Activated naive CD4-positive, alpha-beta T cell treated with anti-CD3 and anti-CD28 coated beads, Interleukin-2, amount 50 U/mL, for 24 hours (primary cell): ENCODE measurements around the gene MLH3.

Experiments used
- H3K27ac Mint-ChIP-seq: one replicate; pipeline ENCODE4 v1.8.0; 2021; ENCODE audit warnings: mild to moderate bottlenecking, mixed read lengths
- H3K27me3 Mint-ChIP-seq: one replicate; pipeline ENCODE4 v1.8.0; 2021; ENCODE audit warnings: mixed read lengths
- H3K36me3 Mint-ChIP-seq: one replicate; pipeline ENCODE4 v1.8.0; 2021; ENCODE audit warnings: mixed read lengths
- H3K4me1 Mint-ChIP-seq: one replicate; pipeline ENCODE4 v1.8.0; 2021; ENCODE audit warnings: mixed read lengths
- H3K4me3 Mint-ChIP-seq: one replicate; pipeline ENCODE4 v1.8.0; 2021; ENCODE audit warnings: mild to moderate bottlenecking, mixed read lengths
- H3K9me3 Mint-ChIP-seq: one replicate; pipeline ENCODE4 v1.8.0; 2021; ENCODE audit warnings: mixed read lengths

MLH3 gene

GRCh38 chr14:74988993-74989392 lies 62.3 kb downstream of the MLH3 start:
- H3K4me3 Mint-ChIP-seq, result no peak overlapping the region
- no peaks in the 10 kb centered on the region for H3K9me3 Mint-ChIP-seq
- no peaks in the 10 kb centered on the region for H3K36me3 Mint-ChIP-seq
- H3K27me3 Mint-ChIP-seq, result no peaks in the 10 kb centered on the region
- no peak overlapping the region for H3K27ac Mint-ChIP-seq
- H3K4me1 Mint-ChIP-seq, result no peaks in the 10 kb centered on the region

GRCh38 chr14:74988131-74988530 lies 63.1 kb downstream of the MLH3 start:
- Mint-ChIP-seq H3K4me3 (no peak overlapping the region), H3K4me1 (no peaks in the 10 kb centered on the region), H3K36me3 (no peaks in the 10 kb centered on the region), H3K27me3 (no peaks in the 10 kb centered on the region), H3K9me3 (no peaks in the 10 kb centered on the region), H3K27ac (no peak overlapping the region)

- no peaks in the 10 kb centered on the region for H3K27me3 Mint-ChIP-seq
- no peaks in the 10 kb centered on the region for H3K36me3 Mint-ChIP-seq
- no peak overlapping the region for H3K4me3 Mint-ChIP-seq
- H3K4me1 Mint-ChIP-seq, result no peaks in the 10 kb centered on the region
- H3K27ac Mint-ChIP-seq, result no peak overlapping the region
- no peaks in the 10 kb centered on the region for H3K9me3 Mint-ChIP-seq
These were observed 65.5 kb downstream of the MLH3 start for GRCh38 chr14:74985806-74986205.

GRCh38 chr14:74985028-74985310 lies 66.3 kb downstream of the MLH3 start:
- Mint-ChIP-seq H3K36me3 (no peaks in the 10 kb centered on the region), H3K4me1 (no peaks in the 10 kb centered on the region), H3K9me3 (no peaks in the 10 kb centered on the region), H3K27ac (no peak overlapping the region), H3K4me3 (no peak overlapping the region), H3K27me3 (no peaks in the 10 kb centered on the region)

GRCh38 chr14:74984236-74985027 lies 66.8 kb downstream of the MLH3 start:
- Mint-ChIP-seq H3K27ac (no peak overlapping the region), H3K27me3 (no peaks in the 10 kb centered on the region), H3K9me3 (no peaks in the 10 kb centered on the region), H3K36me3 (no peaks in the 10 kb centered on the region), H3K4me3 (no peak overlapping the region), H3K4me1 (no peaks in the 10 kb centered on the region)

DNA sequence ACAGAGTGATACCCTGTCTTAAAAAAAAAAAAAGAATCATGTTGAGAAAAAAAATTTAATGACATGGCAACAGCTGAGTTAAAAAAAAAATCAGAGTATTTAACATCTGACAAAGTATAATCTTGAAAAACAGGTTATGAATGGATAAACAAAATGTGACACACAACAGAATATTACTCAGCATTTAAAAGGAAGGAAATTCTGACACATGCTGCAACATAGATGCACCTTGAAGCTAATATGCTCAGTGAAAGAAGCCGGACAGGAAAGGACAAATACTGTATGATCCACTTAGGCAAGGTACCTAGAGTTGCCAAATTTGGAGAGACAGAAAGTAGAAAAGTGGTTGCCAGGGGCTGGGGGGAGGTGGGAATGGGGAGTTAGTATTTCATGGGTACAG lies 67.9 kb downstream of the MLH3 start:
- Mint-ChIP-seq H3K9me3 (no peaks in the 10 kb centered on the region), H3K36me3 (no peaks in the 10 kb centered on the region), H3K4me1 (no peaks in the 10 kb centered on the region), H3K4me3 (no peak overlapping the region), H3K27me3 (no peaks in the 10 kb centered on the region), H3K27ac (no peak overlapping the region)

DNA sequence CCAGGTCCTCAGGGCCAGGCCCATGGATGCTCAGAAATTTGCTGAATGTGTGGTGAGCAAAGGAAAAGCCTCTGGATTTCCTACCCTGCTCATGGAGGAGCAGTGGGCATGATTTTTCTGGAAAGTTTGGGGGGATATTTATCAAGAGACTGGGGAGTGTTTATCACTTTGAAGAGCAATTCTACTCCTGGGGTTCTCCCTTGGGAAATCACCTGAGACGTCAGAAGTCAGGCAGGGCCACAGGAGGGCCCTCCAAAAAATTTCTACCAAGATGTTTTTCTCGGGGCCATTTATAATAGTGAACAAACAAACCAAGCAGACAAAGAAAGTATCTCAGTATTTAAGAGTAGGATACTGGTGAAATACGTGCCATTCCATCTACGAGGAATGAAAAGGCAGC lies 68.6 kb downstream of the MLH3 start:
- Mint-ChIP-seq H3K36me3 (no peaks in the 10 kb centered on the region), H3K27me3 (no peaks in the 10 kb centered on the region), H3K4me3 (no peak overlapping the region), H3K9me3 (no peaks in the 10 kb centered on the region), H3K4me1 (no peaks in the 10 kb centered on the region), H3K27ac (no peak overlapping the region)

- H3K4me1 Mint-ChIP-seq, result no peaks in the 10 kb centered on the region
- H3K27ac Mint-ChIP-seq, result no peak overlapping the region
- H3K36me3 Mint-ChIP-seq, result no peaks in the 10 kb centered on the region
- no peaks in the 10 kb centered on the region for H3K9me3 Mint-ChIP-seq
- H3K27me3 Mint-ChIP-seq, result no peaks in the 10 kb centered on the region
- no peak overlapping the region for H3K4me3 Mint-ChIP-seq
These were observed 69.4 kb downstream of the MLH3 start for GRCh38 chr14:74981833-74982232.

GRCh38 chr14:74981462-74981782 lies 69.8 kb downstream of the MLH3 start:
- no peaks in the 10 kb centered on the region for H3K27me3 Mint-ChIP-seq
- H3K36me3 Mint-ChIP-seq, result no peaks in the 10 kb centered on the region
- no peak overlapping the region for H3K27ac Mint-ChIP-seq
- H3K4me1 Mint-ChIP-seq, result no peaks in the 10 kb centered on the region
- no peaks in the 10 kb centered on the region for H3K9me3 Mint-ChIP-seq
- H3K4me3 Mint-ChIP-seq, result no peak overlapping the region

GRCh38 chr14:74980731-74981461 lies 70.4 kb downstream of the MLH3 start:
- H3K4me1 Mint-ChIP-seq, result no peaks in the 10 kb centered on the region
- H3K4me3 Mint-ChIP-seq, result no peak overlapping the region
- no peaks in the 10 kb centered on the region for H3K27me3 Mint-ChIP-seq
- no peaks in the 10 kb centered on the region for H3K9me3 Mint-ChIP-seq
- H3K27ac Mint-ChIP-seq, result no peak overlapping the region
- no peaks in the 10 kb centered on the region for H3K36me3 Mint-ChIP-seq

GRCh38 chr14:74980398-74980730 lies 70.9 kb downstream of the MLH3 start:
- Mint-ChIP-seq H3K9me3 (no peaks in the 10 kb centered on the region), H3K27me3 (no peaks in the 10 kb centered on the region), H3K4me1 (no peaks in the 10 kb centered on the region), H3K4me3 (no peak overlapping the region), H3K36me3 (no peaks in the 10 kb centered on the region), H3K27ac (no peak overlapping the region)

DNA sequence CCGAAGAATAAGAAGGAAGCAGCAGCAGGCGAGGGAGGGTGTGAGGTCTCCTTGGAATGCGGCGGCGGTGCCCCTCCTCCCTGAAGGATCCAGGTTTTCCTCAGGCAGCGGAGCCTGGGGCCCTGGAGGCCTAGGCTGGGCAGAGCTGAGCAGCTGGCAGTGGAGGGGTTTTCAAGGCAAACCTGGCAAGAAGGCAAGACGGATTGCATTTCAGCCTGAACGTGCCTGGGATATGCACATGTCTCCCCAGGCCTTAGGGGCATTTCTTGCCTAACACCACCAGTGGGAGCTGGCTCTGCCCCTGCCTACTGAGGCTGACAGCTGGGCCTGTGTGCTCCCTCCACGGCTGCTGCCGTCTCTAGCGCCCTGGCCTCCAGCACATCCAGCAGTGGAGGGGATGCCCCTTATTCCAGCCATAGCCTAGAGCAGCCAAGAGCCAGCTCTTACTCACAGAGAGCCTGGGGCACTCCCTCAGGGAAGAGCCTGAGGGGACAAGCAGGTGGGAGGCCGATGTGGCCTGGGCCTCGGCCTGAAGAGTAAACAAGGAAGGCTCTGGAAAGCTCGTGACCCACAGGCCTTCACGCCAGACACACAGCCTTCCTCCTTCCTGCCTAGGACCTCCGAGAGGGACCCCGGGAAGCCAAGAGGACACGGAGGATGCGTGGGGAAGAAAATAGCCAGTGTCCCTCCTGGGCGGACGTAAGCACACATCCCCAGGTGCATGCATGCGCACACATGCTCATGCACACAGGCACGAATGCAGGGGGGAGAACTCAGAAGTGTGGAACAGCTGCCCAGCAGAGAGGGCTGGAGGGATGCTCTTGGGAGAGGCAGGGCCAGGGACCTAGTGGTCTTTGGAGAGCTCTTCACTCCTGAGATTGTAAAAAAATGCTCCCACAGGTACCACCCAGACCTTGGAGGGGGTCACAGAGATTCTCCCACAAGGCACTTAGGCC lies 71.5 kb downstream of the MLH3 start:
- no peaks in the 10 kb centered on the region for H3K4me1 Mint-ChIP-seq
- no peak overlapping the region for H3K27ac Mint-ChIP-seq
- H3K27me3 Mint-ChIP-seq, result no peaks in the 10 kb centered on the region
- no peaks in the 10 kb centered on the region for H3K9me3 Mint-ChIP-seq
- no peak overlapping the region for H3K4me3 Mint-ChIP-seq
- H3K36me3 Mint-ChIP-seq, result no peaks in the 10 kb centered on the region

DNA sequence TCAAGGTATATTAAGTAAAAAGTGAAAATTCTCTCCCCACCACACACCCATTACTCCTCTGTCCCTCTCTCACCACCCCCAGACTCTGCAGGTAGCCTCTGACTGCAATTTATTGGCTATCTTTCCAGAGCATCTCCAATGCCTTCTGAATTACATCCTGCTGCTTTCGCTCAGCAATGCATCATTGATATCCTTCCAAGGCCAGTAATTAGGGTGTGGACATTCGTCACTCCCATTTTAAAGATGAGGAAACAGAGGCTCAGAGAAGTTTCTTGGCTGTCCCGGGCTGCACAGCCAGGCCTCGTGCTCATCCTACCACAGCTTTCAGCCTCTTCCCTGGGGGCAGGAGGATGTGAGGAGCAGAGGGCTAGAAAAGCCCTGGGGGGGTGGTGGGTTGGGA lies 72.2 kb downstream of the MLH3 start:
- Mint-ChIP-seq H3K4me1 (no peaks in the 10 kb centered on the region), H3K27ac (no peak overlapping the region), H3K4me3 (no peak overlapping the region), H3K27me3 (no peaks in the 10 kb centered on the region), H3K9me3 (no peaks in the 10 kb centered on the region), H3K36me3 (no peaks in the 10 kb centered on the region)

DNA sequence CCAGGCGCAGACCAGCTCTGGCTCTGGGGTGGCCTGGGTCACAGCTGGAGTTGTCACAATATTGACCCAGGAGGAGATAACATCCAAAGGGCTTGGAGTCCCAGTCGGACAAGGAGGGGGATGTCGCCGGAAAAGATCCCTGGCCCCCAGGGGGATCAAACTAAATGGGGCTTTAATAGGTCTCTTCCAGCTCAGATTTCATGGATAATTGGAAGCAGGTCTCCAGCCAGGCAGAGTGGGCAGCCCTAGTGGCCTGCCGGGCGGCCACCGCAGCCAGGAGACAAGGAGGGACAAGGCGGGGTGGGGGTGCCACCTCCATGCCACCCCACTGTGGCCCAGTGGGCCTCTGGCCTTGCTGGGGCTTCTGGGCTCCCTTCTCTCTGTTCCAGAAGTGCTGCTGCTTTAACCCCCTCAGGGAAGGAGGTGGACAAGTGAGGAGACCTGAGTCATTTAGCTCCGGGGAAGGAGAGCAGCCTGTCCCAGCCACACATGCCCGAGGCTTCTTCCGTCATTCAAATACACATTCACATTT lies 72.8 kb downstream of the MLH3 start:
- H3K27ac Mint-ChIP-seq, result no peak overlapping the region
- H3K4me1 Mint-ChIP-seq, result no peaks in the 10 kb centered on the region
- no peaks in the 10 kb centered on the region for H3K36me3 Mint-ChIP-seq
- H3K4me3 Mint-ChIP-seq, result no peak overlapping the region
- no peaks in the 10 kb centered on the region for H3K9me3 Mint-ChIP-seq
- no peaks in the 10 kb centered on the region for H3K27me3 Mint-ChIP-seq

DNA sequence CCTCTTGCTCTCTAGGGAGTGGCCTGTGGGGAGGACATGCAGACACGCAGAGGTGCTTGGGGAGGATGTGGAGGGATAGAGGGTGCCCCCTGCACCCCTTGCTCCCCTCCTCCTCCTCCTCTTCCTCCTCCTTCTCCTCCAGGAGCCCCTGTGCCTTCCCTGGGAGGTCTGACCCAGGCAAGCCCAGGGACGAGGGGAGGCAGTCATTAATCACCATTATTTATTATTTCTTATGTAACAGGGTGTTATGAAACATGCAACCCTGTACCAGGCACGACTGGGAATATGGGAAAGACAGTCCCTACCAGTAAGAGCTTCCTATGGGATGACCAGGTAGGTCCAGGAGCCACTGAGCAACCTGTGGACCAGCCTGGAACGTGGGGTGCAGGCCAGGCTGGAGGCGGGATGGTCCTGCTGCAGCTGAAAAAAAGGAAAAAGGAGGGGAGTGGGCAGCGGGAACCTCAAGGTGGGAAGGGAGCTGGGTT lies 73.3 kb downstream of the MLH3 start:
- no peaks in the 10 kb centered on the region for H3K27me3 Mint-ChIP-seq
- H3K4me1 Mint-ChIP-seq, result no peaks in the 10 kb centered on the region
- H3K9me3 Mint-ChIP-seq, result no peaks in the 10 kb centered on the region
- no peak overlapping the region for H3K27ac Mint-ChIP-seq
- no peaks in the 10 kb centered on the region for H3K36me3 Mint-ChIP-seq
- no peak overlapping the region for H3K4me3 Mint-ChIP-seq
